H9 (cell line): ENCODE results near the gene ARHGAP4. TPM values are rescaled to one million over a fixed set of nuclear protein-coding genes. Genes with fewer than 3 reads are reported as not detected.

Experiments used
- DNase-seq: peaks from one replicate; pipeline ENCODE4 v3.0.0-alpha.2; 2017
- H2AFZ ChIP-seq: one replicate; pipeline ENCODE4 v1.6.1; 2013; ENCODE audit warnings: mild to moderate bottlenecking, low read length, control low read depth, moderate library complexity
- H2AK5ac ChIP-seq: 2 replicates; pipeline ENCODE4 v1.6.1; 2013; ENCODE audit warnings: low read length, control low read depth, mixed read lengths; ENCODE audit not compliant: insufficient read length
- H2BK120ac ChIP-seq: one replicate; pipeline ENCODE4 v1.6.1; 2013; ENCODE audit warnings: low read depth, mild to moderate bottlenecking, low read length, control low read depth, inconsistent platforms; ENCODE audit not compliant: poor library complexity, severe bottlenecking
- H2BK12ac ChIP-seq: 2 replicates; pipeline ENCODE4 v1.6.1; 2013; ENCODE audit warnings: low read length, control low read depth, mixed read lengths, low read depth; ENCODE audit not compliant: insufficient read length
- H2BK15ac ChIP-seq: 2 replicates; pipeline ENCODE4 v1.6.1; 2013; ENCODE audit warnings: low read depth, low read length, control low read depth
- H2BK20ac ChIP-seq: one replicate; pipeline ENCODE4 v1.6.1; 2013; ENCODE audit warnings: low read depth, mild to moderate bottlenecking, low read length, control low read depth, inconsistent platforms; ENCODE audit not compliant: poor library complexity, severe bottlenecking
- H2BK5ac ChIP-seq: 2 replicates; pipeline ENCODE4 v1.6.1; 2013; ENCODE audit warnings: low read length, control low read depth, mixed read lengths; ENCODE audit not compliant: insufficient read length
- H3K14ac ChIP-seq: 2 replicates; pipeline ENCODE4 v1.6.1; 2013; ENCODE audit warnings: low read length, control low read depth; ENCODE audit not compliant: insufficient read depth
- H3K18ac ChIP-seq: 2 replicates; pipeline ENCODE4 v1.6.1; 2013; ENCODE audit warnings: low read depth, mild to moderate bottlenecking, mixed read lengths, low read length, control low read depth; ENCODE audit not compliant: insufficient read length
- H3K23ac ChIP-seq: 2 replicates; pipeline ENCODE4 v1.6.1; 2013; ENCODE audit warnings: low read length, control low read depth, mixed read lengths, low read depth; ENCODE audit not compliant: insufficient read length
- H3K23me2 ChIP-seq: 2 replicates; pipeline ENCODE4 v1.6.1; 2013; ENCODE audit warnings: low read depth, mild to moderate bottlenecking, mixed read lengths, low read length, control low read depth; ENCODE audit not compliant: insufficient read length, poor library complexity, severe bottlenecking
- H3K27ac ChIP-seq: 2 replicates; pipeline ENCODE4 v1.5.1; 2013; ENCODE audit warnings: low read length, control low read depth, mixed read lengths, low read depth; ENCODE audit not compliant: insufficient read length
- H3K27me3 ChIP-seq: 2 replicates; pipeline ENCODE4 v1.6.1; 2013; ENCODE audit warnings: low read length, control low read depth, inconsistent platforms; ENCODE audit not compliant: insufficient read depth
- H3K4ac ChIP-seq: 2 replicates; pipeline ENCODE4 v1.6.1; 2013; ENCODE audit warnings: low read depth, mild to moderate bottlenecking, control low read depth, inconsistent platforms, low read length, moderate library complexity
- H3K4me1 ChIP-seq: 2 replicates; pipeline ENCODE4 v1.6.1; 2013; ENCODE audit warnings: low read length, control low read depth, inconsistent platforms; ENCODE audit not compliant: insufficient read depth
- H3K4me2 ChIP-seq: 2 replicates; pipeline ENCODE4 v1.6.1; 2013; ENCODE audit warnings: low read length, control low read depth, mixed read lengths; ENCODE audit not compliant: insufficient read length, insufficient read depth
- H3K56ac ChIP-seq: 2 replicates; pipeline ENCODE4 v1.6.1; 2013; ENCODE audit warnings: low read depth, mild to moderate bottlenecking, mixed read lengths, low read length, control low read depth; ENCODE audit not compliant: insufficient read length
- H3K79me1 ChIP-seq: 2 replicates; pipeline ENCODE4 v1.6.1; 2013; ENCODE audit warnings: low read depth, mild to moderate bottlenecking, moderate library complexity, low read length, control low read depth, inconsistent platforms; ENCODE audit not compliant: insufficient read depth, poor library complexity, severe bottlenecking
- H3K79me2 ChIP-seq: 2 replicates; pipeline ENCODE4 v1.6.1; 2013; ENCODE audit warnings: low read length, control low read depth, inconsistent platforms; ENCODE audit not compliant: insufficient read depth
- H3K9ac ChIP-seq: 2 replicates; pipeline ENCODE4 v1.6.1; 2013; ENCODE audit warnings: low read length, control low read depth, mixed read lengths; ENCODE audit not compliant: insufficient read length; ENCODE audit errors: extremely low read depth
- H3K9me3 ChIP-seq: one replicate; pipeline ENCODE4 v1.6.1; 2013; ENCODE audit warnings: low read depth, low read length, inconsistent platforms; ENCODE audit not compliant: control insufficient read depth
- H3T11ph ChIP-seq: one replicate; pipeline ENCODE4 v1.6.1; 2013; ENCODE audit warnings: mild to moderate bottlenecking, low read length, control low read depth, inconsistent platforms
- H4K20me1 ChIP-seq: one replicate; pipeline ENCODE4 v1.6.1; 2013; ENCODE audit not compliant: control insufficient read depth, insufficient read length, insufficient read depth
- H4K5ac ChIP-seq: 2 replicates; pipeline ENCODE4 v1.6.1; 2013; ENCODE audit warnings: low read depth, mild to moderate bottlenecking, mixed read lengths, low read length, control low read depth; ENCODE audit not compliant: insufficient read length
- H4K8ac ChIP-seq: replicated peaks from 2 replicates; pipeline ENCODE4 v1.6.1; 2013; ENCODE audit warnings: low read length, control low read depth, mixed read lengths, low read depth; ENCODE audit not compliant: insufficient read length
- H4K91ac ChIP-seq: 2 replicates; pipeline ENCODE4 v1.6.1; 2013; ENCODE audit warnings: low read depth, mild to moderate bottlenecking, moderate library complexity, mixed read lengths, low read length, control low read depth; ENCODE audit not compliant: insufficient read length
- H3K27ac Mint-ChIP-seq, 3 experiments: 2 replicates in 2 of 3; 3 replicates in 1 of 3; pipeline ENCODE4 v1.8.0; 2020 to 2021; ENCODE audit warnings: mixed read lengths in 3 of 3, mild to moderate bottlenecking in 1 of 3, moderate library complexity in 1 of 3
- H3K27me3 Mint-ChIP-seq: 2 replicates; pipeline ENCODE4 v1.8.0; 2021; ENCODE audit warnings: low read depth, mild to moderate bottlenecking, moderate library complexity, mixed read lengths
- H3K36me3 Mint-ChIP-seq, 3 experiments: 2 replicates in 2 of 3; 3 replicates in 1 of 3; pipeline ENCODE4 v1.8.0; 2020 to 2021; ENCODE audit warnings: low read depth in 3 of 3, mixed read lengths in 3 of 3; ENCODE audit not compliant: insufficient read depth in 1 of 3
- H3K4me1 Mint-ChIP-seq, 2 experiments: 2 replicates each; pipeline ENCODE4 v1.8.0; 2020; ENCODE audit warnings: mixed read lengths in 2 of 2
- H3K4me3 Mint-ChIP-seq, 2 experiments: 2 replicates in 1 of 2; 3 replicates in 1 of 2; pipeline ENCODE4 v1.8.0; 2020 to 2021; ENCODE audit warnings: mild to moderate bottlenecking in 2 of 2, mixed read lengths in 2 of 2, moderate library complexity in 1 of 2
- H3K9me3 Mint-ChIP-seq, 2 experiments: 2 replicates in 1 of 2; 3 replicates in 1 of 2; pipeline ENCODE4 v1.8.0; 2020; ENCODE audit warnings: mild to moderate bottlenecking in 2 of 2, mixed read lengths in 2 of 2, moderate library complexity in 1 of 2
- CTCF ChIP-seq: fragments of 200-600 bp; sonication (generic); conservative IDR thresholded peaks from 3 replicates; pipeline ENCODE4 v1.8.0; 2021; ENCODE audit warnings: antibody characterized with exemption, mild to moderate bottlenecking
- WGBS: extraction: QIAGEN DNeasy Blood & Tissue Kit; methylation state at CpG from one replicate; pipeline ENCODE4 v1.1.7; 2013; ENCODE audit warnings: missing lambda C conversion rate, low lambda C conversion rate, mixed read lengths; ENCODE audit not compliant: insufficient read length; ENCODE audit errors: extremely low coverage; 5-methylcytosine and 5-hydroxymethylcytosine counted together
- total RNA-seq: library from RNA; stranded (reverse); gene quantifications from 2 replicates; pipeline ENCODE4 v1.2.1, GENCODE V29; 2021

ARHGAP4 gene
- total RNA-seq, 1 experiment from 2014 or later = 37.8 TPM

GRCh38 chrX:153906126-153906917, 19.7 kb downstream of the ARHGAP4 start:
- no peak overlapping the region for H3K27ac ChIP-seq

More at GRCh38 chrX:153906126-153906917, 19.7 kb downstream of the ARHGAP4 start:
- H4K8ac ChIP-seq = no peak overlapping the region
- no peak overlapping the region for H4K91ac ChIP-seq
- Mint-ChIP-seq H3K4me3 (no peak overlapping the region), H3K27me3 (no peaks in the 10 kb centered on the region; the same call in 1 of the 2 replicates), H3K9me3 (peaks cover 55 to 67% of the 10 kb centered on the region in 2 experiments), H3K4me1 (peaks cover 2 to 20% of the 10 kb centered on the region in 2 experiments), H3K27ac (no peak overlapping the region), H3K36me3 (peaks cover 2 to 23% (median 4%) of the 10 kb centered on the region in 3 experiments; a peak in 4 of 7 replicates)
- no peak for DNase-seq
- no peaks in the 10 kb centered on the region for H3K79me2 ChIP-seq
- H3T11ph ChIP-seq = no peak overlapping the region
- H3K4me2 ChIP-seq = no peak overlapping the region
- no peak overlapping the region for H2BK20ac ChIP-seq
- no peak overlapping the region for H2AK5ac ChIP-seq
- no peak overlapping the region for H3K23ac ChIP-seq
- no peak overlapping the region for H2AFZ ChIP-seq
- no peak overlapping the region for H3K18ac ChIP-seq
- no peaks in the 10 kb centered on the region for H3K27me3 ChIP-seq
- H2BK15ac ChIP-seq = no peak overlapping the region
- no peak overlapping the region for H3K14ac ChIP-seq
- peaks cover 11% of the 10 kb centered on the region for H3K9me3 ChIP-seq
- H3K56ac ChIP-seq = no peak overlapping the region
- no peak overlapping the region for H3K9ac ChIP-seq
- no peaks in the 10 kb centered on the region for H3K4me1 ChIP-seq
- no peak overlapping the region for H2BK120ac ChIP-seq
- H3K23me2 ChIP-seq = no peaks in the 10 kb centered on the region
- TF ChIP-seq CTCF = no peak
- no peaks in the 10 kb centered on the region for H4K20me1 ChIP-seq
- no peak overlapping the region for H3K4ac ChIP-seq
- H4K5ac ChIP-seq = no peak overlapping the region
- no peaks in the 10 kb centered on the region for H3K79me1 ChIP-seq
- no peak overlapping the region for H2BK5ac ChIP-seq
- H2BK12ac ChIP-seq = no peak overlapping the region
- no CpG with 5 or more reads among the region's 27 CpGs for WGBS
